UCSD-AML1 (cell line): ENCODE data around the gene CCDC195.
"Not testable (repeated sequence)": the region's sequence is repeated elsewhere in the genome, so short reads cannot be mapped to it uniquely, and the experiment has no call there.

Experiments
- DNase-seq: peaks from one replicate; lab custom pipeline; 2025; ENCODE audit not compliant: unreplicated experiment; lab: John Stamatoyannopoulos, UW

The CCDC195 gene

GRCh38 chr2:224691563-224691962 lies 24.6 kb downstream of the CCDC195 start:
- no peak for DNase-seq

- DNase-seq, result no peak
Measured at GRCh38 chr2:224690868-224691267, 25.3 kb downstream of the CCDC195 start.

- DNase-seq, result no peak
Measured at GRCh38 chr2:224689539-224689938, 26.6 kb downstream of the CCDC195 start.

- DNase-seq, result no peak
Measured at GRCh38 chr2:224688997-224689396, 27.2 kb downstream of the CCDC195 start.

GRCh38 chr2:224687156-224687555 lies 29.0 kb downstream of the CCDC195 start:
- no peak for DNase-seq

GRCh38 chr2:224685121-224685520 lies 31.0 kb downstream of the CCDC195 start:
- no peak for DNase-seq

- no peak for DNase-seq
Measured at GRCh38 chr2:224682134-224682533, 34.0 kb downstream of the CCDC195 start.

GRCh38 chr2:224671731-224672130 lies 44.4 kb downstream of the CCDC195 start:
- DNase-seq, result no peak

- DNase-seq, result no peak
Measured at GRCh38 chr2:224670203-224670602, 46.0 kb downstream of the CCDC195 start.

GRCh38 chr2:224669449-224669848 lies 46.7 kb downstream of the CCDC195 start:
- no peak for DNase-seq

GRCh38 chr2:224668123-224668909 lies 47.8 kb downstream of the CCDC195 start:
- DNase-seq, result no peak

- no peak for DNase-seq
Measured at GRCh38 chr2:224666951-224667553, 49.1 kb downstream of the CCDC195 start.

GRCh38 chr2:224663322-224663721 lies 52.8 kb downstream of the CCDC195 start:
- DNase-seq, result not testable (repeated sequence)

GRCh38 chr2:224661708-224662107 lies 54.5 kb downstream of the CCDC195 start:
- DNase-seq, result not testable (repeated sequence)

- no peak for DNase-seq
Measured at GRCh38 chr2:224659714-224660113, 56.5 kb downstream of the CCDC195 start.

GRCh38 chr2:224658780-224659405 lies 57.3 kb downstream of the CCDC195 start:
- no peak for DNase-seq

GRCh38 chr2:224657349-224657748 lies 58.8 kb downstream of the CCDC195 start:
- no peak for DNase-seq

GRCh38 chr2:224655006-224655537 lies 61.1 kb downstream of the CCDC195 start:
- no peak for DNase-seq
